NCI-H2196 (cell line): ENCODE results near the gene PAQR4.

Source experiments
- DNase-seq: peaks from one replicate; lab custom pipeline; 2025; ENCODE audit not compliant: unreplicated experiment; lab: John Stamatoyannopoulos, UW

Gene PAQR4

DNA sequence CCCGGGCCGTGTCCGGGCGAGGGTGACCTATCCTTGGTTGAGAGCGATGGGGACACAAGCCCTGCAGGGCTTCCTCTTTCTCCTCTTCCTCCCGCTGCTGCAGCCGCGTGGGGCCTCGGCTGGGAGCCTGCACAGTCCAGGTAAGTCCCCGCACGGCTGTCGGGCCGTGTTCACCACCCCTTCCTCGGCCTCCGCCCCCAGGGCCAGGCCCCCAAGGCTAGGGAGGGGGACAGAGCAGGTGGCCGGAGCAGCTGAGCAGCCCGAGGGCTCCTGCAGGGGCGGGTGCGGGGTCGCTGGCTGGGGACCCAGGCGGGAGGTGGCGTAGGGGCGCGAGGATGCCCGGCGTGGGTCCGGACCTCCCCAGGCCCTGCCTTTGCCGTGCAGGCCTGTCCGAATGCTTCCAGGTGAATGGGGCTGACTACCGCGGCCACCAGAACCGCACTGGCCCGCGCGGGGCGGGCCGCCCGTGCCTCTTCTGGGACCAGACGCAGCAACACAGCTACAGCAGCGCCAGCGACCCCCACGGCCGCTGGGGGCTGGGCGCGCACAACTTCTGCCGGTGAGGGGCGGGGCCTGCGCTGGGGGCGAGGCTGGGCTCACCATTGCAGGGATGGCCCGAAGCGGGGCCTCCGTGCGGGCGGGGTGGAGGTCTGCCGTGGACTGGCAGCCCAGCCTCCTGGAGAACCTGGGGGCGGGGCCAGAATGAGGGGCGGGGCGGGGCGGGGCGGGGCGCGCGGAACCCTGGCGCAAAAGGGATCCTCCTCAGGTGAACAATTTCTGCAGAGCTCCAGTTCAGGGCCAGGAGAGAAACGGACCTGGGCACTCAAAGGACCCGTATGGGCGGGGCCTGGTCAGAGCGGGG lies 4.4 kb upstream of the PAQR4 start:
- peak; percentile 81 for DNase-seq

DNA sequence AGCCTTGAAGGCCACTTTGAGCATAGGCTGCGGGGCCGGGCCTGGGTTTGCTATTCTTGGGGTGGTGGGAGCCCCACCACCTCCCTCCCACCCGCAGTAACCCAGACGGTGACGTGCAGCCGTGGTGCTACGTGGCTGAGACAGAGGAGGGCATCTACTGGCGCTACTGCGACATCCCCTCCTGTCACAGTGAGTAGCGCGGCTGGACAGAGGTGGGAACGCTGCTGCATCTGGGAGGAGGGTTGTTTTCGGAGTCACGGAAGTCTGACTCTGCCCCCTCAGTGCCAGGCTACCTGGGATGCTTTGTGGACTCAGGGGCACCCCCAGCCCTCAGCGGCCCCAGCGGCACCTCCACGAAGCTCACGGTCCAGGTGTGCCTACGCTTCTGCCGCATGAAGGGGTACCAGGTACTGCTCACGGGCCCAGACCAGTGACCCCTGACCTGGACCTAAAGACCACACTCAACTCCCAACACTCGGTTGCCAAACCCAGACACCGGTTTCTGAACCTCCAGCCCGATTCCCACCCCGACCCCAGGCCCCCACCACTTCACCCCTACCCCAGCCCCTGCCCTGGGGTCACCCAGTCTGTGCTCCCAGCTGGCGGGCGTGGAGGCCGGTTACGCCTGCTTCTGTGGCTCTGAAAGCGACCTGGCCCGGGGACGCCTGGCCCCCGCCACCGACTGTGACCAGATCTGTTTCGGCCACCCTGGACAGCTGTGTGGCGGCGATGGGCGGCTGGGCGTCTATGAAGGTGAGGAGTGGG lies 2.9 kb upstream of the PAQR4 start:
- DNase-seq = no peak

DNA sequence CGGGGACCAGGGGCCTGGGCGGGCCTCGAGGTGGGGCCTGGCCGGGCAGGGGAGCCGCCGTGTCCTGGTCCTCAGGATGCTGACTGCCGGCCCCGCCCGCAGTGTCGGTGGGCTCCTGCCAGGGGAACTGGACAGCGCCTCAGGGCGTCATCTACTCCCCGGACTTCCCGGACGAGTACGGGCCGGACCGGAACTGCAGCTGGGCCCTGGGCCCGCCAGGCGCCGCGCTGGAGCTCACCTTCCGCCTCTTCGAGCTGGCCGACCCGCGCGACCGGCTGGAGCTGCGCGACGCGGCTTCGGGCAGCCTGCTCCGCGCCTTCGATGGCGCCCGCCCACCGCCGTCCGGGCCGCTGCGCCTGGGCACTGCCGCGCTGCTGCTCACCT lies 2.3 kb upstream of the PAQR4 start:
- no peak for DNase-seq

DNA sequence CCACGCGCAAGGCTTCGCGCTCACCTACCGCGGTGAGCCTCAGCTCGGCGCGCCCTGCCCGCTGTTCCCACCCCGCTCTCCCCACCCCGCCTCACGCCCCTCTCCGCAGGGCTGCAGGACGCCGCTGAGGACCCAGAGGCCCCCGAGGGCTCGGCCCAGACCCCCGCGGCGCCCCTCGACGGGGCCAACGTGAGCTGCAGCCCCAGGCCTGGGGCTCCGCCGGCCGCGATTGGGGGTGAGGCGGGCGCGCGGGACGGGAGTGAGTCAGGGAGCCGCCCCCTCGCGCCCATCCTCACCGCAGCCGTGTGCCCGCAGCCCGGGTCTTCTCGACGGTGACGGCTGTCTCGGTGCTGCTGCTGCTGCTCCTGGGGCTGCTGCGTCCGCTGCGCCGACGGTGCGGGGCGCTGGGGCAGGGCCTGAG lies 1.9 kb upstream of the PAQR4 start:
- no peak for DNase-seq

DNA sequence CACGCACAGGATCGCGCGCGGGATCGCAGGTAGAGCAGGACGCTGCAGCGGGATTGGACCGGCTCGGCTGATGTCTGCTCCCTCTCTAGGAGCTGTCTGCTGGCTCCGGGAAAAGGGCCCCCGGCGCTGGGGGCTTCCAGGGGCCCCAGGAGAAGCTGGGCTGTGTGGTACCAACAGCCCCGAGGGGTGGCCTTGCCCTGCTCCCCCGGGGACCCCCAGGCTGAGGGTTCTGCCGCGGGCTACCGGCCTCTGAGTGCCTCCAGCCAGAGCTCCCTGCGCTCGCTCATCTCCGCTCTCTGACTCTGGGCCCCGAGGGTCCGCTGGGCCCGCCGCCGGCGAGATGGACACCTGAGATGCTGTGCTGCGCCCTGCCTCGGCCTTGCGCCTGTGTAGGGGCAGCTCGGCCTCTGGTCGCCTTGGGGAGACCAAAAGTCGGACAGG lies 1.4 kb upstream of the PAQR4 start:
- no peak for DNase-seq

DNA sequence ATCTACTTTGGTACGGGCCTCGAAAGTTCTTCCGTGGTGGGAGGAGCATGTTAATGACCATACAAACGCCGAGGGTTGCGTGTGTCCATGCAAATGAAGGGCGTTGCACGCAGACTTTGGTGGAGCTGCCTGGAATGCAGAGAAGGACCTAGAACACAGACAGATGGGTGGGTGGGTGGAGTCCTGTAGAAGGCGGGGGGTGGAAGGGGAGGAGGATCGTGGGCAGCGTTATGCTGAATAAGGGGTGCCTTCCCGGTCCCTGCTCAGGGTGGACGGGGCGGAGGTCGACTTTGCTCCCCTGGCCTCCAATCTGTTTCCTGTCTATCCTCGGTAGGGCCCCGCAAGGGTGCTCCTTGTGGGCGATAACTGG lies 795 bp upstream of the PAQR4 start:
- peak; percentile 48 for DNase-seq

DNA sequence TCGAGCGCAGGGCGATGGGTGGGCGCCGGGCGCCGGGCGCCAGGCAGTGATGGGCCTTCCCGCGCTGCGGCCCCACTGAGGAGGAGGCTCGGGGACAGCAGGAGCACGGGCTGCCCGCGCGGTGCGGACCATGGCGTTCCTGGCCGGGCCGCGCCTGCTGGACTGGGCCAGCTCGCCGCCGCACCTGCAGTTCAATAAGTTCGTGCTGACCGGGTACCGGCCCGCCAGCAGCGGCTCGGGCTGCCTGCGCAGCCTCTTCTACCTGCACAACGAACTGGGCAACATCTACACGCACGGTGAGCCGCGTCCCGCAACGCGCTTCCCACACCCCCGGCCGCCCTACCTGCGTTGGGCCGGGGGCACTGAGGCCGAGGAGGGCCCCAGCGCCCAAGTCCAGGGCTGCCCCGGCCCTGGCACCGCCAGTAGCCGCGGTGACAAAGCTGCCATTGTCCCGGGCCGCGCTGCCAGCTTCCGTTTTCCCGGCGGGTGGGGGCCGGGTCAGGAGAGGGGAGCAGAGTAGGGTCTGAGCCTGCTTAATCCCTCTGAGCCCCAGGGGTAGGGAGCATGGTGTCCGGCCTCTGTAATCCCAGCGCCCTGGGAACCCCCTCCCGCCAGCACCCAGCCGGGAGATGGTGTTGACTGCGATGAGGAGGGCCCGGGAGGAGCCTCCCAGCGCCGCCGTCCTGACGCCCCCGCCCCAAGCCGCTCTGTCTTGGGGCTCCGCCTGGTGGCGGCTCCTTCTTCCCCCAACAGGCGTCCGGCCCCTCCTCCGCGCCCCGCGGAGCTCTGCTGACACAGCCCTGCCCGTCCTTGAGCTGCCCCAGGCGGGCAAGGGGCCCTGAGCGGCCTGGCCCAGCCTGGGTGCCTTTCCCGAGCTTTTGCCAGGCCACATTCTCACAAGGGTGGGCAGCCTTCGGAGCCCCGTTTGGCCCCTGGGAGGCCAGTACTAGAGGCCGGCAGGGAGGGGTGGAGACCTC lies 685 bp downstream of the PAQR4 start:
- DNase-seq = peak; percentile 38

DNA sequence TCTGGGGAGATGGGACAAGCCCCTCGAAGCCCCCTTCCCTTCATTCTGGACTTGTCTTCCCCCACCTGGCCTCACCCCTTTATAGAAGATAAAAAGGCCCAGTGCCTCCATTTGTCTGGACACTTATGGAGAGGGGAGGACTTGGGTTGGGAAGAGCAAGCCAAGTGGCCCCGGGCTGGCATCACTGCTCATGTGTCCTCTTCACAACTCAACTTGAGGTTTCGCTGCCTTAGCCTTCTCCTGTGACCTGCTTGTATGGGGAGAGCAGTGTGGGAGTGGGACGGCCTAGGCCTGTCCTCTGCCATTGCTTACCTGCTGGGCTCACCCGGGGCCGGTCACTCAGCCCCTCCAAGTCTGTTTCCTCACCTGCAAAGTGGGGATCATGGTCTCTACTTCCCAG lies 1.4 kb downstream of the PAQR4 start:
- no peak for DNase-seq

DNA sequence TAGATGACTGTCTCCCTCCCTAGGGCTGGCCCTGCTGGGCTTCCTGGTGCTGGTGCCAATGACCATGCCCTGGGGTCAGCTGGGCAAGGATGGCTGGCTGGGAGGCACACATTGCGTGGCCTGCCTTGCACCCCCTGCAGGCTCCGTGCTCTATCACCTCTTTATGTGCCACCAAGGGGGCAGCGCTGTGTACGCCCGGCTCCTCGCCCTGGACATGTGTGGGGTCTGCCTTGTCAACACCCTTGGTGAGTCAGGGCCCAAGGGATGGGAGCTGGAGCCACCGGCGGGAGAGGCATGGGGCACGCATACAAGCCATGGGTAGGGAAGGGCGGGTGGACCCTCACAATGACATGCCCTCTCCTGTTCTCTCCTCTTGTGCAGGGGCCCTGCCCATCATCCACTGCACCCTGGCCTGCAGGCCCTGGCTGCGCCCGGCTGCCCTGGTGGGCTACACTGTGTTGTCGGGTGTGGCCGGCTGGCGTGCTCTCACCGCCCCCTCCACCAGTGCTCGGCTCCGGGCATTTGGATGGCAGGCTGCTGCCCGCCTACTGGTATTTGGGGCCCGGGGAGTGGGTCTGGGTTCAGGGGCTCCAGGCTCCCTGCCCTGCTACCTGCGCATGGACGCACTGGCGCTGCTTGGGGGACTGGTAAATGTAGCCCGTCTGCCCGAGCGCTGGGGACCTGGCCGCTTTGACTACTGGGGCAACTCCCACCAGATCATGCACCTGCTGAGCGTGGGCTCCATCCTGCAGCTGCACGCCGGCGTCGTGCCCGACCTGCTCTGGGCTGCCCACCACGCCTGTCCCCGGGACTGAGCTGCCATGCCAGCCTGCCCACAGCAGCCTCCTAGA lies 2.2 kb downstream of the PAQR4 start:
- DNase-seq = no peak

DNA sequence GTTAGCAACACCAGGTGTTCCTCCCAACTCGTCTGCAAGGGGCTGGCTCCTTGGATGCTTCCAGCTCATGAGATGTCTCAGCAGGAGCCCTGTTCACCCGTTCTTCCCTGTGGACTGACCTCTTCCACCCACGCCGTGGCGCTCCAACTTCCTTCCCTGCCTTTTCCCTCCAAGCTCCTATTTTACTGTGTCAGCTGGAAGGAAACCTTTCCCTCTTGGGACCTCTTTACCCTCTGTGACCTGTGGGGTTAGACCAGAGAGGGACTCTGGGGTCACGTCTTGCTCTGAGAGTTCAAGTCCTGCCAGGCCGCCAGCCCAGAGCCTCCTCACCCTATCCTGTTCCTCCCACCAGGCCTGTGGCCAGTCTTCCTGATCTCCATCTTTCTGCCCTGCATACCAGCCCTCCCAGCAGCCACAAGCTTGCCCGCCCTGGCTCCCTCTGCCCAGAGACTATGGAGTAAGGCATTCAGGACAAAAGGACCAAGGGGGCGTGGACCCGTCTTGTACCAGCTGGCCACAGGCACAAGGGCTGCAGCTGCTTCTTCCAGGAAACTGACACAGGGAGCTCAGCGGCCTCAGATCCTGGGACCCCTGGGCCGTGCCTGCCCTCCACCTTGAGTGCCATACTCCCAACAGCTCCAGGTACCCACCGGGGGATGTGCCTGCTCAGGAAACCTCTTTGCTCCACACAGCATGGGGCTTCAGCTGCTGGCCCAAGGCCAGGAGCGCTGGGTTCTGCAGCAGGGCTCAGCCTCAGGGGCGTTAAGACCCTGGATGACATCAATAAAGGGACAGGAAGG lies 3.0 kb downstream of the PAQR4 start:
- DNase-seq = no peak

DNA sequence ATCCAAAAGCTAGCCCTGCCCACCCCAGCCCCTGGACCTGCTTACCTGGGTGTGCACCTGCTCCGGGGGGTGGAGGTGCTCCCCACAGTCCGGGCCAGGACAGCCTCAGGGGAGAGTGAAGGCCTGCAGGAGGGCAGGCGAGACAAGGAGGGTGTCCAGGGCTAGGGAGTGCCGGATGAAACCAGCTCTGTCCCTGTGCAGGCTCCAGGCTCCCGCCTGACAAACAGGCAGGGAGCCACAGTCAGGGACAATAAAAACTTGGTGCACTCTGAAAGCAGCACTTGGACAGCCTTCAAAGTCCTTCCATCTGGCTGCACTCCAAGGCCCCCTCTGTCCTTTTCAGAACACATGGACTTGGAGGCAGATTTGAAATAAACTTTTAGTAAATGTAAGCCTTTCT lies 3.9 kb downstream of the PAQR4 start:
- DNase-seq = no peak

DNA sequence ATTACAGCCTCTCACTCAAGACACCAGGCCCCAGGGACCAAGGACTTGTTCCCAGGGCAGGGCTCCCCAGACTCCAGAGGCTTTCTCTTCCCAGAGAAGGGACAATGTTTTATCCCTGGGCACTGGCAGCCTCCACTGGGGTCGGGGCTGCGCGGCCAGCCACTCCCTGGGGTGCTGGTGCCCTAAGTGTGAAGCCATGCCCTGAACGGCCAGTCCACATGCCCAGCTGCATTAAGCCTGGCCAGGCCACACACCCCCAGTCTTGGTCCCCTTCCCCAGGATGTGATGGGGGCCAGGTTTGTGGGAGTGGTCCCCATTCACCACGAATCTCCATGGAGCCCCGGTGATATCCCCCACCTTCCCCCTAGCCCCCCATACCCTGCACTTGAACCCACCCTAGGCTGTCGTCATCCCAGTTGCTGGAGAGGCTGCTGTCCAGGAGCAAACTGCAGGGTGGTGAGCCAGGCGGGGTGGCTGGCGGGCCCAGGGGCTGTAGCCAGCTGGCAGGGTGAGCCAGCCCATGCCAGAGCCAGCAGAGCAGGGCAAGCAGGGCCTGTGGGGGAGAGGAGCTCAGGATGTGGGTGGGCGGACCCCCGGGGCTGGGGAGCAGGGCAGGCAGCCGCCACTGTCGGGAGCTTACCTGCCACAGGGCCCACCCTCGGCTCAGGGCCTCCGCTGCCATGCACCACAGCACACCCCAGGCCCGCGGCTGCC lies 4.6 kb downstream of the PAQR4 start:
- DNase-seq = no peak

DNA sequence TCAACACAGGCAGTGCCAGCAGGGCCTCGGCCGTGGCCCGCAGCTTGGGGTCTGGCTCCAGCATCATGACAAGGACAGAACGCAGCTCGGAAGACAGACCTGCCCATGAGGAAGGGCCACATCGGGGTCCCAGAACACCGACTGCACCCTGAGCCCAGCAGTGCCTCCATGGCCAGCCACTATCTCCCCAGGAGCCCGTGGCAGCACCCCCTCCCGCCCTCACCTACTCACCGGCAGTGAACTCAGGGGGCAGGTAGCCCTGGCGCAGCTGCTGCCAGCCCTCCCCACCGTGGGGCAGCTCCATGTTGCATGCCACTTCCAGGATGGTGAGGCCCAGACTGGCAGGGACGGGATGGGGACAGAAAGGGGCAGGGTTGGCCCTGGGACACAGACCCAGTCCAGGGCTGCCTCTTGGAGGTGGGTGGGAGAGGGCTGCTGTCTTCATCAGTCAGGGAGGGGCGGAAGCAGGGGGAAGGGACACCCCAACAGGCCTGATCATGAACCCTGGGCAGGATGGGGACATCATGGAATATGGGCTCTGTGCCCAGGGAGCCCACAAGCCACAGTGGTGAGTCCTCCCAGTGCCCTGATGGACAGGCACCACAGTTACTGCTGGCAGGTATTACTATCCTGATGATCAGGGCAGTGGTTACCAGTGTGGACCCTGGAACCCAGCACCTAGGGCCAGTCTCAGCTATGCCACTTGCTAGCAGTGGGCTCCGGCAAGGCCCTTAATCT lies 5.3 kb downstream of the PAQR4 start:
- DNase-seq = no peak

DNA sequence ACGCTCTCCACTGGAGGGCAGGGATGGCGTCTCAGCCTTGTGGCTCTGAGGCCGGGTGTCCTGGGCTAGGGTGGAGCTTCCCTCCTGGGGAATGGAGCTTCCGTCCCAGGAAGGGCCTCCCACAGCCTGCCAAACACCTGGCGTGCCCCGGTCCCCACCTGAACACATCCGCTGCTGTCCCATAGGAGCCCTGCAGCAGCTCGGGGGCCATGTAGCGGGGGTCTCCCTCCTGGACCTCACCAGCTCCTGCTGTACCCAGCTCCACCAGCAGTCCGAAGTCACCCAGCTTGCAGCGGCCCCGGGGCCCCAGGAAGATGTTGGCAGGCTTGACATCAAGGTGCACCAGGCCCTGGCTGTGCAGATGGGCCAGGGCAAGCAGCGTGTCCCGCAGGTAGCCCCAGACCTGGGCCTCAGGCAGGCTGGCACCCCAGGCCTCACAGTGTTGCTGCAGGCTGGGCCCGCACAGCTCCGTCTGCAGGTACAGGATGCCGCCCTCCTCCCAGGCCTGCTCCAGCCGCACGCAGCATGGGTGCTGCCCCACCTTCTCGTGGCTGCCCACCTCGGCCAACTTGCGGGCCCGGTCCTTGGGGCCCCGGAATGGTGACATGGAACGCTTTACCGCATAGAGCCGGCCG lies 6.1 kb downstream of the PAQR4 start:
- no peak for DNase-seq

DNA sequence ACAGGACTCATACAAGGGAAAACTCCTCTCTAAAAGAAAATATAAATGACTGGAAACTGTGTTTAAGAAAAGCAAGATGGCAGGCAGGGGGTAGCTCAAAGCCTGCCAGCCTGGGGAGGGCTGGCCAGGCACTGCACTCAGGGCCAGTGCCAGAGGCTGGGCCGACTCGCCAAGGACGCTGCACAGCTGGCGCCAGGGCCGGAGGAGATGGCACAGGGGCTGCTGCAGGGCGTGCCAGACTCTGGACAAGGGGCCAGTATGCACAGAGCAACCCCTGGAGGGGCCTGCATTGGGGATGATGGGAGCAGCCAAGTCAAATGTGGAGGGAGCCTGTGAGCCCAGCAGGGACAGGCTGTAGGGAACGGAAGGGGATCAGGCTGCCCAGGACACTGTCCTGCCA lies 7.1 kb downstream of the PAQR4 start:
- DNase-seq = no peak

DNA sequence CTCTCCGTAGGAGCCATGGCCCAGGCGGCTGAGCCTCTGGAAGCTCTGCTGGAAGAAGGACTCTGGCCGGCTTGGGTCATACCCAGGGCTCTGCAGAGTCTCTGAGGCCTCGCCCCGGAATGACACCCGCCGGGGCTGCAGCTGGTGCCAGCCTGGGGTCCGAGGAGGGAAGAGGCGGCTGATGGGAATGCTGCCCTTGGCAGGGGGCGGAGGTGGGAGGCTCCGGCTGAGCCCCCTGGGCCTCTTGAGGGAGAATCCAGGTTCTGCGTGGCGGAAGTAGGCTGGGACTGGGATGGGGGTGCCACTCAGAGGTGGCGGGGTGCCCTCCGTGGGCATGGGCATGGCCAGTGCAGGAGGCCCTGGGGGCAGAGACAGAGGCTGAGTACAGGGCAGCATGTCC lies 7.5 kb downstream of the PAQR4 start:
- DNase-seq = no peak

DNA sequence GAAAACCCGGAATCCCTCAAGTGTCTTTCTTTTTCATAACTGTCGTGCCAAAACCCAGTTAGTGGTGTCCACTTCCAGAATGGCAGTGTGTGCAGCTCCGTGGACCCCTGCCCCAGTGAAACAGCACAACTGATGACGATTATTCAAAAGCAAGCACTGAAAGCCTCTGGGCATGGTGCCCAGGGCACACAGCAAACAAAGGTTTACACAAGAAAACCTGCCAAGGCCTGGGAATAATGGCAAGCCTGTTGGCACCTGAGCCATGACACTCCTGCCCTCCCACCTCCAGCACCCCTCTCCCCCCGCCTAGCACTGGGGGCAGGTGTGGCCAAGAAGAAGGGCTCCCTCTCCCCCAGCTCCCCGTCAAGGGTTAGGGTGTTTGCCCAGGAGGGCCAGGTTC lies 8.3 kb downstream of the PAQR4 start:
- peak; percentile 92 for DNase-seq
